ENCODE measurements around the gene ITGA8.

GRCh38 chr10:15754937-15755336, 35.2 kb upstream of the ITGA8 start:
- TF ChIP-seq, protein P1, sequence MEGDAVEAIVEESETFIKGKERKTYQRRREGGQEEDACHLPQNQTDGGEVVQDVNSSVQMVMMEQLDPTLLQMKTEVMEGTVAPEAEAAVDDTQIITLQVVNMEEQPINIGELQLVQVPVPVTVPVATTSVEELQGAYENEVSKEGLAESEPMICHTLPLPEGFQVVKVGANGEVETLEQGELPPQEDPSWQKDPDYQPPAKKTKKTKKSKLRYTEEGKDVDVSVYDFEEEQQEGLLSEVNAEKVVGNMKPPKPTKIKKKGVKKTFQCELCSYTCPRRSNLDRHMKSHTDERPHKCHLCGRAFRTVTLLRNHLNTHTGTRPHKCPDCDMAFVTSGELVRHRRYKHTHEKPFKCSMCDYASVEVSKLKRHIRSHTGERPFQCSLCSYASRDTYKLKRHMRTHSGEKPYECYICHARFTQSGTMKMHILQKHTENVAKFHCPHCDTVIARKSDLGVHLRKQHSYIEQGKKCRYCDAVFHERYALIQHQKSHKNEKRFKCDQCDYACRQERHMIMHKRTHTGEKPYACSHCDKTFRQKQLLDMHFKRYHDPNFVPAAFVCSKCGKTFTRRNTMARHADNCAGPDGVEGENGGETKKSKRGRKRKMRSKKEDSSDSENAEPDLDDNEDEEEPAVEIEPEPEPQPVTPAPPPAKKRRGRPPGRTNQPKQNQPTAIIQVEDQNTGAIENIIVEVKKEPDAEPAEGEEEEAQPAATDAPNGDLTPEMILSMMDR (IDR thresholded peaks at IDR 0.05 in 8 of 11, conservative IDR thresholded peaks at IDR 0.05 in 3 of 11): no peak
- TF ChIP-seq POLR2AphosphoS5 (IDR thresholded peaks at IDR 0.05) (no peak), POLR2A (IDR thresholded peaks at IDR 0.05) (no peak)

Data from spleen (tissue), 7 donors.